BLaER1 (cell line): ENCODE data around the gene SLC22A6.
A peak's percentile ranks its signal among the peaks of the same experiment; 100 is the strongest.

Experiments used
- H3K27ac ChIP-seq: shearing (Covaris generic); formaldehyde crosslinking; 2 replicates; pipeline ENCODE4 v1.8.1; 2022
- H3K27me3 ChIP-seq: shearing (Covaris generic); formaldehyde crosslinking; 2 replicates; pipeline ENCODE4 v1.8.1; 2022
- H3K36me3 ChIP-seq: shearing (Covaris generic); formaldehyde crosslinking; 2 replicates; pipeline ENCODE4 v1.8.1; 2022
- H3K4me1 ChIP-seq: shearing (Covaris generic); formaldehyde crosslinking; 2 replicates; pipeline ENCODE4 v1.8.1; 2022
- H3K4me2 ChIP-seq: shearing (Covaris generic); formaldehyde crosslinking; 2 replicates; pipeline ENCODE4 v1.8.1; 2022
- H3K4me3 ChIP-seq: shearing (Covaris generic); formaldehyde crosslinking; 2 replicates; pipeline ENCODE4 v1.8.1; 2022
- H3K9ac ChIP-seq: shearing (Covaris generic); formaldehyde crosslinking; 2 replicates; pipeline ENCODE4 v1.8.1; 2022
- H3K9me3 ChIP-seq: shearing (Covaris generic); formaldehyde crosslinking; 2 replicates; pipeline ENCODE4 v1.8.1; 2022
- H4K20me1 ChIP-seq: shearing (Covaris generic); formaldehyde crosslinking; 2 replicates; pipeline ENCODE4 v1.8.1; 2022
- Cebpa-rat ChIP-seq: shearing (Covaris generic); IDR thresholded peaks from 2 replicates; pipeline ENCODE4 v1.8.1; 2022

SLC22A6 gene

GRCh38 chr11:62933285-62933684, 51.5 kb downstream of the SLC22A6 start:
- no peak for TF ChIP-seq Cebpa-rat
- Histone ChIP-seq H3K4me1 (peaks cover 25% of the 10 kb centered on the region), H4K20me1 (no peaks in the 10 kb centered on the region), H3K27me3 (peaks cover 10% of the 10 kb centered on the region), H3K9me3 (peaks cover 8% of the 10 kb centered on the region), H3K4me3 (no peak overlapping the region), H3K27ac (no peak overlapping the region), H3K4me2 (no peak overlapping the region), H3K36me3 (no peaks in the 10 kb centered on the region), H3K9ac (no peak overlapping the region)

DNA sequence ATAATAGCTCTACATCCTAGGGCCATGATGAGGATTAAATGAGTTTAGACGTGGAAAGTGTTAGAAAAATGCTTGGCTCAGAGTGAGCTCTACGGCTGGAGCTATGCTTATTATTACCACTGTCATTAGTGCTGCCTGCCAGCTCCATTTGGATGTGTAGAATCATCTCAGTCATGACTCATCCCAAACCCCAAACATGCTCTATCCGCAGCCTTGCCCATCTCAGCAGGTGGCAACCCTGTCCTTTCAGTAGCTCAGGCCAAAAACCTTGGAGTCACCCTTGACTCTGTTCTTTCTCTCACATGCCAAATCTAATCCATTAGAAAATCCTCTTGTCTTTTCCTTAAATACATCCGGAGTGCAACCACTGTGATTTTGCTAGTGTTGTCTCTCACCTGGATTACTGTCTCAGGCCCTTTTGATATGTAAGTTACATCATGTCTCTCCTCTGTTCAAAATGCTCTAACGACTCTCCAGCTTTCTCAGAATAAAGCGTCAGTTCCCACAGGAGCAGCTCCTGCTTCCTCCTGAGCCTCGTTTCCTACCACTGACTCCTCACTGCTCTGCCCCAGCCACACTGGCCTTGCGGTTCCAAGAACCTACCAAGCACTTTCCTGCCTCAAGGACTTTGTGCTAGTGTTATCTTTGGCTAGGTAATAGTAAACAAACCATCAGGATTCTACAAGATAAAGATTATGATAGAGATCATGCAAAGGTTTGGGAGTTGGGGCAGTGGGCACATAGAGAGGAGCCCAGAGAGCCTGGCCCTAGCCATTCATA, 53.1 kb downstream of the SLC22A6 start:
- Histone ChIP-seq H3K4me3 (no peak overlapping the region), H3K9me3 (no peaks in the 10 kb centered on the region), H3K4me1 (peaks cover 28% of the 10 kb centered on the region), H3K4me2 (0 out of 2 replicates have a peak overlapping the region, but pooled peaks have one; percentile 51), H3K27ac (no peak overlapping the region), H3K36me3 (no peaks in the 10 kb centered on the region), H3K27me3 (peaks cover 26% of the 10 kb centered on the region), H4K20me1 (no peaks in the 10 kb centered on the region), H3K9ac (no peak overlapping the region)
- TF ChIP-seq Cebpa-rat, result no peak

- TF ChIP-seq Cebpa-rat, result no peak
- Histone ChIP-seq H3K4me1 (peaks cover 31% of the 10 kb centered on the region), H3K27ac (no peak overlapping the region), H3K4me3 (no peak overlapping the region), H3K36me3 (no peaks in the 10 kb centered on the region), H3K27me3 (peaks cover 37% of the 10 kb centered on the region), H3K4me2 (peak overlapping the region; percentile 51), H3K9me3 (peaks cover 9% of the 10 kb centered on the region; the same call in 1 of the 2 replicates), H4K20me1 (no peaks in the 10 kb centered on the region), H3K9ac (no peak overlapping the region)
Observed at GRCh38 chr11:62930666-62931065, 54.1 kb downstream of the SLC22A6 start.

- H3K27ac ChIP-seq, result no peak overlapping the region
- no peak for TF ChIP-seq Cebpa-rat
- no peaks in the 10 kb centered on the region for H3K36me3 ChIP-seq
- H4K20me1 ChIP-seq, result no peaks in the 10 kb centered on the region
- peaks cover 42% of the 10 kb centered on the region for H3K27me3 ChIP-seq
- H3K4me2 ChIP-seq, result peak overlapping the region; percentile 51
- no peak overlapping the region for H3K9ac ChIP-seq
- no peak overlapping the region for H3K4me3 ChIP-seq
- peaks cover 9% of the 10 kb centered on the region; the same call in 1 of the 2 replicates for H3K9me3 ChIP-seq
- peaks cover 34% of the 10 kb centered on the region for H3K4me1 ChIP-seq
Observed at GRCh38 chr11:62930157-62930556, 54.6 kb downstream of the SLC22A6 start.

GRCh38 chr11:62928011-62928410, 56.8 kb downstream of the SLC22A6 start:
- Histone ChIP-seq H3K27ac (no peak overlapping the region), H3K36me3 (no peaks in the 10 kb centered on the region), H3K9me3 (peaks cover 9% of the 10 kb centered on the region; the same call in 1 of the 2 replicates), H3K9ac (no peak overlapping the region), H3K27me3 (peaks cover 62% of the 10 kb centered on the region), H4K20me1 (no peaks in the 10 kb centered on the region), H3K4me2 (peak overlapping the region; percentile 43), H3K4me1 (peaks cover 55% of the 10 kb centered on the region), H3K4me3 (no peak overlapping the region)
- no peak for TF ChIP-seq Cebpa-rat

DNA sequence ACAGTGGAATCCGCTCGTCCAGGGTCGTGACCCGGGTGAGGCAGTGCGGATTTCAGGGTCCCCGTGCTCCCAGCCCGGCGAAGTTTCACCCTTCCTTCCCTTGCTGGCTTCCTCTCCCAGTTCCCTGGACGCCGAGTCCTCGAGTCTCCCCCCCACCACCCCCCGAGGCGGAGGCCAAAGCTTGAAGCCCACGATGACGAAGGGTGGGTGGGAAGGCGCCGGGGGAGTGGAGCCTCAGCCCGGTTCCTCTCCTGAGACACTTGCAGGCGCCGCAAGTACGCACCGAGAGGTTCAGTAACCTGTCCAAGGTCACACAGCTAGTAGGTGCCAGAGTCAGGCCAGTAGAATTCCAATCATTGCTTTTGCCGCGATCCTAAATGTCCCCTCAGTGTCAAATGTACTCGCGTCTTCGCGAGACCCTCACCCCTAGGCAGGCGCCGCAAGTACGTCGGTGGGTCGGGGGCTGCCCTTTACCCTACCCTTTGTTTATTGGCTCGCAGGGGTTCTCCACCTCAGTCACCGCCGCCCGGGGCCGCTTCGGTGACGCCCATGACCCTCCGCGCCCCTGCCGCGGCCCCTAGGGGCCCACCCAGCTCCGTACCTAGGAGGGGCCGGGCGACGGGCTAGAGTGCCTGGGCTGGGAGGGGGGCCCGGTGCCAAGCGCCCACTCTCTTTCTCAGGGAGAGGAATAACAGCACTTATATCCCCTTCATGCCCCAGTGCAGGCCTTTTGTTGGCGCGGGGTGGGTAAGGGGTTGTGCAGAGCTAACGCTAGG, 57.9 kb downstream of the SLC22A6 start:
- Histone ChIP-seq H3K27ac (no peak overlapping the region), H3K4me2 (no peak overlapping the region), H3K36me3 (no peaks in the 10 kb centered on the region), H4K20me1 (no peaks in the 10 kb centered on the region), H3K4me1 (peaks cover 64% of the 10 kb centered on the region), H3K9ac (no peak overlapping the region), H3K4me3 (no peak overlapping the region), H3K9me3 (peaks cover 9% of the 10 kb centered on the region; the same call in 1 of the 2 replicates), H3K27me3 (peaks cover 73% of the 10 kb centered on the region)
- TF ChIP-seq Cebpa-rat, result no peak
